ENCODE results near the gene SMCP. TPM values are rescaled to one million over a fixed set of nuclear protein-coding genes. Genes with fewer than 3 reads are reported as not detected.

Gene SMCP
- total and polyA plus RNA-seq, 2 donors (not counting 1 experiment from before 2014, with no cell fraction given) = not detected

DNA sequence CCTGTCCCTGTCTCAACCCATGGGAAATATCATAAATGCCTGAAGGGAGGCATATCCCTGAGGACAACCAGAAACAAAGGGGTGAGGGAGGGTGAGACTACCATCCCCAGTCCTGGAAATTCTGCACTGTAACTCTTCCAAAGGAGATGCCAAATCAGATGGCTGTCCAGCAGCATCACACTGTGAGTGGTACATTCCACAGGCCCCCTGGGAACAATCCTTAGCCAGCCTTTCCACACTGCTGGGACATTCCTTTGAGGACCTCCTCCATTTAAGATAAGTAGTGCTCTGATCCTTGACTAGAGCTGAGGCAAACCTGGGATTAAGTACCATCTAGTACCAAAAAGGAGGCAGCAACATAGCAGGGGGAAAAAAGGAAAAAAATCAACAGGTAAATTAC lies 40.9 kb downstream of the SMCP start:
- Histone ChIP-seq H3K4me2 (replicated peaks; ENCODE audit: low read depth, low read length, poor library complexity, severe bottlenecking) (no peak overlapping the region), H3K9ac (ENCODE audit: low read length) (no peak overlapping the region), H3K36me3 (replicated peaks in 1 of 2; ENCODE audit: control extremely low read depth in 1 of 2, control insufficient read depth in 1 of 2, extremely low read depth in 1 of 2, insufficient read depth in 2 of 2, low read length in 1 of 2) (no peaks in the 10 kb centered on the region), H3K9me3 (ENCODE audit: control extremely low read depth in 1 of 3, control insufficient read depth in 2 of 3, insufficient read depth in 1 of 3, low read length in 2 of 3) (no peaks in the 10 kb centered on the region), H3K27ac (ENCODE audit: low read length in 2 of 2) (no peak overlapping the region), H3K4me1 (ENCODE audit: control insufficient read depth in 2 of 2, insufficient read depth in 2 of 2, low read length in 2 of 2) (no peaks in the 10 kb centered on the region), H3K4me3 (ENCODE audit: control extremely low read depth in 1 of 5, extremely low read depth in 1 of 5, insufficient read depth in 1 of 5, low read depth in 2 of 5, low read length in 4 of 5) (no peak overlapping the region), H4K20me1 (ENCODE audit: control insufficient read depth, insufficient read depth, low read length, poor library complexity, severe bottlenecking) (no peaks in the 10 kb centered on the region), H3K79me2 (ENCODE audit: control insufficient read depth, insufficient read depth, low read length) (no peaks in the 10 kb centered on the region), H3K27me3 (replicated peaks in 1 of 4; ENCODE audit: control extremely low read depth in 1 of 4, control insufficient read depth in 3 of 4, insufficient read depth in 4 of 4, low read length in 3 of 4) (peaks cover 0 to 7% (median 4%) of the 10 kb centered on the region in 4 experiments), H2AFZ (ENCODE audit: insufficient read depth, low read depth, low read length, poor library complexity, severe bottlenecking) (no peak overlapping the region)
- ChIA-PET POLR2A (no interaction called here), CTCF (no interaction called here)
- Mint-ChIP-seq H3K4me1 (no peaks in the 10 kb centered on the region), H3K4me3 (no peak overlapping the region), H3K27ac (no peak overlapping the region), H3K9me3 (ENCODE audit: insufficient read depth) (no peaks in the 10 kb centered on the region), H3K27me3 (peaks cover 39% of the 10 kb centered on the region)
- no peak for ATAC-seq (ENCODE audit: low read depth)
- no peak for DNase-seq
- no peak for TF ChIP-seq EZH2 (IDR thresholded peaks at IDR 0.05; ENCODE audit: borderline replicate concordance, insufficient read depth, low read depth, low read length, poor library complexity, severe bottlenecking)
- TF ChIP-seq, protein P1, sequence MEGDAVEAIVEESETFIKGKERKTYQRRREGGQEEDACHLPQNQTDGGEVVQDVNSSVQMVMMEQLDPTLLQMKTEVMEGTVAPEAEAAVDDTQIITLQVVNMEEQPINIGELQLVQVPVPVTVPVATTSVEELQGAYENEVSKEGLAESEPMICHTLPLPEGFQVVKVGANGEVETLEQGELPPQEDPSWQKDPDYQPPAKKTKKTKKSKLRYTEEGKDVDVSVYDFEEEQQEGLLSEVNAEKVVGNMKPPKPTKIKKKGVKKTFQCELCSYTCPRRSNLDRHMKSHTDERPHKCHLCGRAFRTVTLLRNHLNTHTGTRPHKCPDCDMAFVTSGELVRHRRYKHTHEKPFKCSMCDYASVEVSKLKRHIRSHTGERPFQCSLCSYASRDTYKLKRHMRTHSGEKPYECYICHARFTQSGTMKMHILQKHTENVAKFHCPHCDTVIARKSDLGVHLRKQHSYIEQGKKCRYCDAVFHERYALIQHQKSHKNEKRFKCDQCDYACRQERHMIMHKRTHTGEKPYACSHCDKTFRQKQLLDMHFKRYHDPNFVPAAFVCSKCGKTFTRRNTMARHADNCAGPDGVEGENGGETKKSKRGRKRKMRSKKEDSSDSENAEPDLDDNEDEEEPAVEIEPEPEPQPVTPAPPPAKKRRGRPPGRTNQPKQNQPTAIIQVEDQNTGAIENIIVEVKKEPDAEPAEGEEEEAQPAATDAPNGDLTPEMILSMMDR (IDR thresholded peaks at IDR 0.05) = no peak
- intact Hi-C loops (cut with micrococcal nuclease) = no loop called here

DNA sequence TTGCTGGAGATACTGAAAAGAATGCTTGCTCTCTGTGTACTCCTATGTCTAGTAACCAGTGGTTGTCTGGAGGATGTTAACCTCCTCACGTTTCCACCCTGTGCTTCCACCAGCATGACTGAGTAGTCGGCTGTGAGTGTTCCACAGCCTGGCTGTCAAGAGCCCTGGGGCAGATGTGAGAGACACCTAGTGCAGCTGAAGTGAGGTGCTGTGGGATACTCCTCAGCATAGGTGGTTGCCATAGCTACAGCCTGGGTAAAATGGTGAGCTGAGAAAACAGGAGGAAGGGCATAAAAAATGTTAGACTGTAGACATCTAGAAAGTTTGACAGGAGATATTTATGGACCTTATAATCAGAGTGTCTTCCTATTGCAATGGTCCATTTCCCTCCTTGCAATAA lies 46.1 kb downstream of the SMCP start:
- Histone ChIP-seq H3K4me2 (replicated peaks; ENCODE audit: low read depth, low read length, poor library complexity, severe bottlenecking) (no peak overlapping the region), H3K4me3 (ENCODE audit: control extremely low read depth in 1 of 5, extremely low read depth in 1 of 5, insufficient read depth in 1 of 5, low read depth in 2 of 5, low read length in 4 of 5) (no peak overlapping the region), H3K36me3 (replicated peaks in 1 of 2; ENCODE audit: control extremely low read depth in 1 of 2, control insufficient read depth in 1 of 2, extremely low read depth in 1 of 2, insufficient read depth in 2 of 2, low read length in 1 of 2) (no peaks in the 10 kb centered on the region), H3K27me3 (replicated peaks in 1 of 4; ENCODE audit: control extremely low read depth in 1 of 4, control insufficient read depth in 3 of 4, insufficient read depth in 4 of 4, low read length in 3 of 4) (peaks cover 0 to 7% (median 5%) of the 10 kb centered on the region in 4 experiments), H3K27ac (ENCODE audit: low read length in 2 of 2) (no peak overlapping the region), H4K20me1 (ENCODE audit: control insufficient read depth, insufficient read depth, low read length, poor library complexity, severe bottlenecking) (no peaks in the 10 kb centered on the region), H3K79me2 (ENCODE audit: control insufficient read depth, insufficient read depth, low read length) (no peaks in the 10 kb centered on the region), H3K9ac (ENCODE audit: low read length) (no peak overlapping the region), H3K4me1 (ENCODE audit: control insufficient read depth in 2 of 2, insufficient read depth in 2 of 2, low read length in 2 of 2) (no peaks in the 10 kb centered on the region), H2AFZ (ENCODE audit: insufficient read depth, low read depth, low read length, poor library complexity, severe bottlenecking) (no peak overlapping the region), H3K9me3 (ENCODE audit: control extremely low read depth in 1 of 3, control insufficient read depth in 2 of 3, insufficient read depth in 1 of 3, low read length in 2 of 3) (no peaks in the 10 kb centered on the region)
- Mint-ChIP-seq H3K4me3 (no peak overlapping the region), H3K27ac (no peak overlapping the region), H3K9me3 (ENCODE audit: insufficient read depth) (no peaks in the 10 kb centered on the region), H3K27me3 (peaks cover 24% of the 10 kb centered on the region), H3K4me1 (no peaks in the 10 kb centered on the region)
- ChIA-PET CTCF (no interaction called here), POLR2A (no interaction called here)
- DNase-seq (no peak), ATAC-seq (ENCODE audit: low read depth) (no peak)
- TF ChIP-seq EZH2 (IDR thresholded peaks at IDR 0.05; ENCODE audit: borderline replicate concordance, insufficient read depth, low read depth, low read length, poor library complexity, severe bottlenecking) = no peak
- TF ChIP-seq, protein P1 (IDR thresholded peaks at IDR 0.05) = no peak
- intact Hi-C loops (cut with micrococcal nuclease) = no loop called here
- WGBS (ENCODE audit: insufficient coverage) = 80% methylated on average over 1 of the region's 2 CpGs
